ENCODE data around the gene OSBP2.

The OSBP2 gene, protein sequence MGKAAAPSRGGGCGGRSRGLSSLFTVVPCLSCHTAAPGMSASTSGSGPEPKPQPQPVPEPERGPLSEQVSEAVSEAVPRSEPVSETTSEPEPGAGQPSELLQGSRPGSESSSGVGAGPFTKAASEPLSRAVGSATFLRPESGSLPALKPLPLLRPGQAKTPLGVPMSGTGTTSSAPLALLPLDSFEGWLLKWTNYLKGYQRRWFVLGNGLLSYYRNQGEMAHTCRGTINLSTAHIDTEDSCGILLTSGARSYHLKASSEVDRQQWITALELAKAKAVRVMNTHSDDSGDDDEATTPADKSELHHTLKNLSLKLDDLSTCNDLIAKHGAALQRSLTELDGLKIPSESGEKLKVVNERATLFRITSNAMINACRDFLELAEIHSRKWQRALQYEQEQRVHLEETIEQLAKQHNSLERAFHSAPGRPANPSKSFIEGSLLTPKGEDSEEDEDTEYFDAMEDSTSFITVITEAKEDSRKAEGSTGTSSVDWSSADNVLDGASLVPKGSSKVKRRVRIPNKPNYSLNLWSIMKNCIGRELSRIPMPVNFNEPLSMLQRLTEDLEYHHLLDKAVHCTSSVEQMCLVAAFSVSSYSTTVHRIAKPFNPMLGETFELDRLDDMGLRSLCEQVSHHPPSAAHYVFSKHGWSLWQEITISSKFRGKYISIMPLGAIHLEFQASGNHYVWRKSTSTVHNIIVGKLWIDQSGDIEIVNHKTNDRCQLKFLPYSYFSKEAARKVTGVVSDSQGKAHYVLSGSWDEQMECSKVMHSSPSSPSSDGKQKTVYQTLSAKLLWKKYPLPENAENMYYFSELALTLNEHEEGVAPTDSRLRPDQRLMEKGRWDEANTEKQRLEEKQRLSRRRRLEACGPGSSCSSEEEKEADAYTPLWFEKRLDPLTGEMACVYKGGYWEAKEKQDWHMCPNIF

GRCh38 chr22:30694640-30695350, at the start of gene OSBP2:
Gene OSBP2 (plus strand): TSS chr22:30694874. CDS start chr22:30694910, 36 bp downstream.
- TF ChIP-seq, protein P1, sequence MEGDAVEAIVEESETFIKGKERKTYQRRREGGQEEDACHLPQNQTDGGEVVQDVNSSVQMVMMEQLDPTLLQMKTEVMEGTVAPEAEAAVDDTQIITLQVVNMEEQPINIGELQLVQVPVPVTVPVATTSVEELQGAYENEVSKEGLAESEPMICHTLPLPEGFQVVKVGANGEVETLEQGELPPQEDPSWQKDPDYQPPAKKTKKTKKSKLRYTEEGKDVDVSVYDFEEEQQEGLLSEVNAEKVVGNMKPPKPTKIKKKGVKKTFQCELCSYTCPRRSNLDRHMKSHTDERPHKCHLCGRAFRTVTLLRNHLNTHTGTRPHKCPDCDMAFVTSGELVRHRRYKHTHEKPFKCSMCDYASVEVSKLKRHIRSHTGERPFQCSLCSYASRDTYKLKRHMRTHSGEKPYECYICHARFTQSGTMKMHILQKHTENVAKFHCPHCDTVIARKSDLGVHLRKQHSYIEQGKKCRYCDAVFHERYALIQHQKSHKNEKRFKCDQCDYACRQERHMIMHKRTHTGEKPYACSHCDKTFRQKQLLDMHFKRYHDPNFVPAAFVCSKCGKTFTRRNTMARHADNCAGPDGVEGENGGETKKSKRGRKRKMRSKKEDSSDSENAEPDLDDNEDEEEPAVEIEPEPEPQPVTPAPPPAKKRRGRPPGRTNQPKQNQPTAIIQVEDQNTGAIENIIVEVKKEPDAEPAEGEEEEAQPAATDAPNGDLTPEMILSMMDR (IDR thresholded peaks at IDR 0.05; ENCODE audit: insufficient read depth, missing control alignments), result no peak
- FAIRE-seq, result no peak
- no peak for DNase-seq (ENCODE audit: insufficient read length, low spot score)

DNA sequence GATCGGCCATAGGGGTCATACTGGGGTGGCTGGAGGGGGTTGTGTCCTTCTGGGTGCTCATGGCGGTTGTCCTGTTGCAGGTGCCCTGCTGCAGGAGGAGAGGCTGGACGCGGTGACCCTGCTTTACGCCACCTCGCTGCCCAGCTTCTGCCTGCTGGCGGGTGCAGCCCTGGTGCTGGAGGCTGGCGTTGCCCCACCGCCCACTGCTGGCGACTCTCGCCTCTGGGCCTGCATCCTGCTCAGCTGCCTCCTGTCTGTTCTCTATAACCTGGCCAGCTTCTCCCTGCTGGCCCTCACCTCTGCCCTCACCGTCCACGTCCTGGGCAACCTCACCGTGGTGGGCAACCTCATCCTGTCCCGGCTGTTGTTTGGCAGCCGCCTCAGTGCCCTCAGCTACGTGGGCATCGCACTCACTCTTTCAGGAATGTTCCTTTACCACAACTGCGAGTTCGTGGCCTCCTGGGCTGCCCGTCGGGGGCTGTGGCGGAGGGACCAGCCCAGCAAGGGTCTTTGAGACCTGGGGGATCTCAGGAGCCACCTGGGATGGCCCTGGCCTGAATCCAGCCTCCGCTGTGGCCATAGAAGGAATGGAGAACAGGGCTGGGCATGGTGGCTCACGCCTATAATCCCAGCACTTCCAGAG, 48.0 kb upstream of the OSBP2 start:
- FAIRE-seq (no peak), DNase-seq (ENCODE audit: insufficient read length, low spot score) (no peak)
- TF ChIP-seq, protein P1 (IDR thresholded peaks at IDR 0.05; ENCODE audit: insufficient read depth, missing control alignments), result no peak

GRCh38 chr22:30647536-30647935, 47.1 kb upstream of the OSBP2 start:
- DNase-seq (ENCODE audit: insufficient read length, low spot score) (no peak), FAIRE-seq (no peak)
- TF ChIP-seq, protein P1 (IDR thresholded peaks at IDR 0.05; ENCODE audit: insufficient read depth, missing control alignments), result no peak

GRCh38 chr22:30648825-30649224, 45.8 kb upstream of the OSBP2 start:
- DNase-seq (ENCODE audit: insufficient read length, low spot score), result no peak
- TF ChIP-seq, protein P1 (IDR thresholded peaks at IDR 0.05; ENCODE audit: insufficient read depth, missing control alignments), result no peak
- FAIRE-seq, result no peak

DNA sequence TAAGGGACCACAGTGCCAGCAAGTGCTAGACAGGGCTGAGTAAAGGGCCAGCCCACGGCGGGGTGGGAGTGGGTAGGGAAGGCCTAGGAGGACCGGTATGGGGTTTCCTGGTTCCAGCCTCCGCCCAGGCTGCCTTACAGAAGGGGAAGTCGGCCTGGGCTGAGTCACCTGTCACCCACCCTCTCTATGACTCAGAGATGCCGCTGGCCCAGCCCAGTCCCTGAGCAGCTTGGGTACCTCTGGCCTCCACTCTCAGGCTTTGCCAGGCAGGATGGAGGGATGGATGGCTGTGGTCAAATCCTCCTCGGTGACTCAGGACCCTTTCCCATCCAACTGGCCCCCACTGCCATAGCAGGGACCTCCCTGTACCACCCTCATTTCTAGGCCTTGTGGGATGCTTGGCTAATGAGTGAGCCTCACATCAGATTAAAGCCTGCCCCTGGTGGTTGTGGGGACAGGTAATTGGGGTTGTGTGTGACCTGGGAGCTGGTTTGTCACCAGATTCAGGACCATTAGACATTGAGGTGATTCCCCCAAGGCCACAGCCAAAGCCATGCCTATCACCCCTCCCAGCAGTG, 45.2 kb upstream of the OSBP2 start:
- FAIRE-seq (no peak), DNase-seq (ENCODE audit: insufficient read length, low spot score) (no peak)
- TF ChIP-seq, protein P1 (IDR thresholded peaks at IDR 0.05; ENCODE audit: insufficient read depth, missing control alignments), result no peak

DNA sequence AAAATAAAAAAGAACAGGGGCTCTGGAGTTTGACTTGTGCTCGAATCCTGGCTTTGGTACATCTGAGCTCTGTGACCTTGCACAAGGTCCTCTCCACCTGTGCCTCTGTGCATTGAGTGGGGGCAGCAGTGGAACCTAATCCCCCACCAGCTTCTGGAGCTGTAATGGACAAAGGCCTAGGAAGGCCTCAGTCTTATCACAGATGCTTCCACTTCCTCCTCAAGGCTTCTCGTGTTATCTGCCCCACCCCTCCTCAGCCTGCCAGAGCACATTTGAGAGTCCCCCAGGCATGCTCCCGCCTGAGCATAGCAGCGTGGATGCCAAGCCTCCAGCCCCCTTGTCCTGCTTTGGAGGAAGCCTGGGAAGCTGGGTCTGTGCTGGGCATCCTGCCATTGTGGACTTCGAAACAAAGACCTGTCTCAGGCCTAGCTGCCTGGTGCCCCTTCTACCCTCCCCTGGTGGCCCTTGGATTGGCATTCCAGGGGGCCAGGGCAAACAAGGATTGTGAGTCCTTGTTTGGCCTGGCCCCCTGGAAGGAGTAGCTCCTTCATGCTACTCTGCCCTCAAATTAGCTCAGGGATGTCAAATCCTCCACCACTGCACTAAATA, 44.1 kb upstream of the OSBP2 start:
- TF ChIP-seq, protein P1 (IDR thresholded peaks at IDR 0.05; ENCODE audit: insufficient read depth, missing control alignments), result no peak
- DNase-seq (ENCODE audit: insufficient read length, low spot score), result no peak
- FAIRE-seq, result no peak
